Measurements from ENCODE around the gene MYO16.
"Not testable (repeated sequence)": the region's sequence is repeated elsewhere in the genome, so short reads cannot be mapped to it uniquely, and the experiment has no call there.

Gene MYO16

DNA sequence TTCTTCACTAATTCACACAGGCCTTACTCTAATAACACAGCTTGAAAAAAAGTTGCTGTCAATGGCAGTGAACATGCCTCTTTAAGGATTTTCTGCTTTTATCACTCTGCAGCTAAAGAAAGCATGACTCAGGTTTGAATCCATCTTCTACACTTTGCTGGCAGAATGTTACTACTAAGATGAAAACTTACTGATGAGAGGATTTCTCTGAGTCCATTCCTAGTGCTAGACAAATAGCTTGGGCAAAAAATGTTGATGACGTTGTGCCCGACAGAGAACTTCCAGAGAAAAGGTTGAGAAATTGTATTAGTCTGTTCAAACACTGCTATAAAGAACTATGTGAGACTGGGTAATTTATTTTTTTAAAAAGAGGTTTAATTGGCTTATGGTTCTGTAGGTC is 585.0 kb downstream of the MYO16 start:
- TF ChIP-seq, protein P1, sequence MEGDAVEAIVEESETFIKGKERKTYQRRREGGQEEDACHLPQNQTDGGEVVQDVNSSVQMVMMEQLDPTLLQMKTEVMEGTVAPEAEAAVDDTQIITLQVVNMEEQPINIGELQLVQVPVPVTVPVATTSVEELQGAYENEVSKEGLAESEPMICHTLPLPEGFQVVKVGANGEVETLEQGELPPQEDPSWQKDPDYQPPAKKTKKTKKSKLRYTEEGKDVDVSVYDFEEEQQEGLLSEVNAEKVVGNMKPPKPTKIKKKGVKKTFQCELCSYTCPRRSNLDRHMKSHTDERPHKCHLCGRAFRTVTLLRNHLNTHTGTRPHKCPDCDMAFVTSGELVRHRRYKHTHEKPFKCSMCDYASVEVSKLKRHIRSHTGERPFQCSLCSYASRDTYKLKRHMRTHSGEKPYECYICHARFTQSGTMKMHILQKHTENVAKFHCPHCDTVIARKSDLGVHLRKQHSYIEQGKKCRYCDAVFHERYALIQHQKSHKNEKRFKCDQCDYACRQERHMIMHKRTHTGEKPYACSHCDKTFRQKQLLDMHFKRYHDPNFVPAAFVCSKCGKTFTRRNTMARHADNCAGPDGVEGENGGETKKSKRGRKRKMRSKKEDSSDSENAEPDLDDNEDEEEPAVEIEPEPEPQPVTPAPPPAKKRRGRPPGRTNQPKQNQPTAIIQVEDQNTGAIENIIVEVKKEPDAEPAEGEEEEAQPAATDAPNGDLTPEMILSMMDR (IDR thresholded peaks at IDR 0.05; ENCODE audit: borderline replicate concordance, control extremely low read depth, extremely low read depth, insufficient read depth, missing control alignments) = no peak
- DNase-seq (ENCODE audit: low spot score) = no peak
- in situ Hi-C loops (cut with MboI; ENCODE audit: low sequenced_read_pairs, unreplicated experiment) = no loop called here

DNA sequence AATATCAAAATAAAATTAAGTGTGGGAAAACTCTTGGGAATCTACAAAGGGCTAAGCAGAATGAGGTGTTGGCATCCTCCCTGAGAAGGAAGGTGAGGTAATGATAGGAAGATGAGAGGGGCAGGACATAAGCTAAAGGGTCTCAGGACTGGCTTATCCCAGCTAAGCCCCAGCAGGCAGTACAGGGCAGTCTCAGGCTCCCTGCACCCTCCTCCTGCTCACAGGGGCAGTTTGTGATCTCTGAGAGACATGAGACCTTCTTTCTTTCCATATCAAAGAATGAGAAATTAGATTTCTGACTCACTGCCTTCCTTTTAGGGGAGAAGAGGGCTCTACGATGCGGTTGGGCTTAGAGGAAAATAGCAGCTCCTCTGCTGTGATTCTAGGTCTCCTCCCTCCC is 586.0 kb downstream of the MYO16 start:
- TF ChIP-seq, protein P1 (IDR thresholded peaks at IDR 0.05; ENCODE audit: borderline replicate concordance, control extremely low read depth, extremely low read depth, insufficient read depth, missing control alignments) = no peak
- no peak for DNase-seq (ENCODE audit: low spot score)
- in situ Hi-C loops (cut with MboI; ENCODE audit: low sequenced_read_pairs, unreplicated experiment) = no loop called here

DNA sequence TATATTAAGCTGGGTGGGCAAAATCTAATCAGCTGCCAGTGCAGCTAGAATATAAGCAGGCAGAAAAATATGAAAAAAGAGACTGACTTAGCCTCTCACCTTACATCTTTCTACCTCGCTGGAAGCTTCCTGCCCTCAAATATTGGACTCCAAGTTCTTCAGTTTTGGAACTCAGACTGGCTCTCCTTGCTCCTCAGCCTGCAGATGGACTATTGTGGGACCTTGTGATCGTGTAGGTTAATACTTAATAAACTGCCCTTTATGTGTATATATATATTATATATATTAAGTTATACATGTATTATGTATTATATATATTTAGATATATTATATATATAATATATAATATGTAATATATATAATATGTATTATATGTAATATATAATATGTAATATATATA is 588.1 kb downstream of the MYO16 start:
- DNase-seq (ENCODE audit: low spot score); in situ Hi-C loops (cut with MboI; ENCODE audit: low sequenced_read_pairs, unreplicated experiment): not testable (repeated sequence)

DNA sequence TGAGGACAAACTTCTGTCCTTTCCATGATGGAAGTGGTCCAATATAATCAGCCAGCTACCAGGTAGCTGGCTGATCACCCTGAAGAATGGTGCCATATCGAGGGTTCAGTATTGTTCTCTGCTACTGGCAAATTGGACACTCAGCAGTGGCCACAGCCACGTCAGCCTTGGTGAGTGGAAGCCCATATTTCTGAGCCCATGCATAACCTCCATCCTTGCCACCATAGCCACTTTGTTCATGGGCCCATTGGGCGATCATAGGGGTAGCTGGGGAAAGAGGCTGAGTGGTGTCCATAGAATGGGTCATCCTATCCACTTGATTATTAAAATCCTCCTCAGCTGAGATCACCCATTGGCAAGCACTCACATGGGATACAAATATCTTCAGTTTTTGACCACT is 591.2 kb downstream of the MYO16 start:
- in situ Hi-C loops (cut with MboI; ENCODE audit: low sequenced_read_pairs, unreplicated experiment) = no loop called here
- TF ChIP-seq, protein P1 (IDR thresholded peaks at IDR 0.05; ENCODE audit: borderline replicate concordance, control extremely low read depth, extremely low read depth, insufficient read depth, missing control alignments) = no peak
- no peak for DNase-seq (ENCODE audit: low spot score)

DNA sequence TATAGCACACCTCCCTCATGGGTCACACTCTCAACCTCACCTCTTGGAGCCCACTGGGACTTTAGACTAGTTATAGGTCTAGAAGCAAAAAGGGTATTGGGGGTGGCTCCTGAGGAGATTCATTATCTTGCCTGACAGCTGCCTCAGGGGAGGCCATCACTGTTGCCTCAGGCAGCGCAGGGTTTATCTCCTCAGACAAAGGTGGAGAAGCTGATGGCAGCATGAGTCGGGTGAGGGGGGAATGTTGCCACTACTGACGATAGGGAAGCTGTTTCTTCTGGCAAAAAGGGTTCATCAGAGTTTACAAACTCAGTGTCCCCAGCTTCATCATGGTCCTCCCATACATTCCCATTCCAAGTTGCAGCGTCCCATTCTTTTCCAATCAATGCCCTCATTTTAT is 594.6 kb downstream of the MYO16 start:
- TF ChIP-seq, protein P1 (IDR thresholded peaks at IDR 0.05; ENCODE audit: borderline replicate concordance, control extremely low read depth, extremely low read depth, insufficient read depth, missing control alignments) = no peak
- in situ Hi-C loops (cut with MboI; ENCODE audit: low sequenced_read_pairs, unreplicated experiment) = no loop called here
- no peak for DNase-seq (ENCODE audit: low spot score)

DNA sequence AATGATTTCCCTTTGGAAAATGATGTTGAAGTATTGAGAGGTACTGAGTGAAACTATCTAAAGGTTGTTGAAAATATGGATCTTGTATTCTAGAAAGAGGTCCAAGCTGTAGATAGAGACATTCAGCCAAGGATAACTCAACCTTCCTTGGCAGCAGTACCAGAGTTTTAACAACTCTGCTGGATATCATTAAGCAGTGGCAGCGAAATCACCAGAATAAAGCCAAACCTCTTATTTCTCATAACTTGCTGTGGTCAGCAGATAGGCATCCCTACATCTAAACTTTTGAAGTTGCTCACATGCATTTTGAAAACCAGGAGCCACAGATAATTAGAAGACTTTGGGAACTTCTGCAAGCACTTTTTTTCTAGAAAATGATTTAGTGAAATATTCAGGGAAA is 597.2 kb downstream of the MYO16 start:
- no peak for DNase-seq (ENCODE audit: low spot score)
- TF ChIP-seq, protein P1 (IDR thresholded peaks at IDR 0.05; ENCODE audit: borderline replicate concordance, control extremely low read depth, extremely low read depth, insufficient read depth, missing control alignments) = no peak
- in situ Hi-C loops (cut with MboI; ENCODE audit: low sequenced_read_pairs, unreplicated experiment) = no loop called here

DNA sequence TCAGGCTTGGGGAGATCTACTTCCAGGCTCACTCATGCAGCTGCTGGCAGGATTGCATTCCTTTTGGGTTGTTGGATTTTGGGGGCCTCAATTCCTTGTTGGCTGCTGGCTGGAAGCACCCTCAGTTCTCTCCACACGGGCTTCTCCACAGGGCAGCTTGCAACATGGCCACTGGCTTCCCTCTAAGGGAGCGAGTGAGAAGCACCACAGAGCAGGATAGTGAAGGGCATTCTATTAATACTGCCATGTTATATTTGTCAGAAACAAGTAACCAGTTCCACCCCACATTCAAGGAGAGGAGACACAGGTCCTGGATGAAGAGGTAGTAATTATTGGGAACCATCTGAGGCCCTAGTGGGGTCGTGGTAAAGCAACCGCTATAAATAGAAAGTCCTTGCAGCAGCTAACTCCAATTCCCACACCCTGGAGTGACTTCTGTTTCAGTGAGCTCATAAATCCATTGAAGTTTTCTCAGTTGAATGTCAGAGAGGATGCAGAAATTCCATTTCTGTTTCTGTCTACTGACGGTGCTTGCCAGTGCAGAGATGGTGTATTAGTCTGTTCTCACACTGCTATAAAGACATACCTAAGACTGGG is 598.0 kb downstream of the MYO16 start:
- in situ Hi-C loops (cut with MboI; ENCODE audit: low sequenced_read_pairs, unreplicated experiment) = no loop called here
- TF ChIP-seq, protein P1 (IDR thresholded peaks at IDR 0.05; ENCODE audit: borderline replicate concordance, control extremely low read depth, extremely low read depth, insufficient read depth, missing control alignments) = no peak
- DNase-seq (ENCODE audit: low spot score) = no peak

Measured in GM13976 (cell line).